ENCODE results near the gene KCNH2. TPM values are rescaled to one million over a fixed set of nuclear protein-coding genes. Genes with fewer than 3 reads are reported as not detected.

Gene KCNH2
- polyA plus RNA-seq, 3 donors, result not detected

- H3K9me3 ChIP-seq (replicated peaks in 1 of 2; ENCODE audit: control insufficient read depth in 1 of 2, insufficient read depth in 1 of 2, low read length in 2 of 2), result no peaks in the 10 kb centered on the region
- H3K4me2 ChIP-seq (replicated peaks; ENCODE audit: extremely low read depth, low read length, poor library complexity, severe bottlenecking), result no peak overlapping the region
- Mint-ChIP-seq H3K36me3 (peaks cover 0 to 7% of the 10 kb centered on the region in 2 donors), H3K27me3 (ENCODE audit: low read depth in 3 of 3) (peaks cover 44 to 83% (median 55%) of the 10 kb centered on the region in 3 donors), H3K9me3 (peaks cover 0 to 13% (median 2%) of the 10 kb centered on the region in 7 donors), H3K27ac (no peak overlapping the region), H3K4me1 (peaks cover 12% of the 10 kb centered on the region), H3K4me3 (peak overlapping the region in 1 of 2 donors; percentile 76)
- no peak overlapping the region for H2AFZ ChIP-seq (ENCODE audit: insufficient read depth, low read depth, low read length, poor library complexity, severe bottlenecking)
- no peaks in the 10 kb centered on the region for H3K4me1 ChIP-seq (ENCODE audit: control insufficient read depth in 1 of 2, insufficient read depth in 2 of 2, low read length in 2 of 2)
- no peak overlapping the region for H3K9ac ChIP-seq (ENCODE audit: insufficient read depth, low read length, poor library complexity, severe bottlenecking)
- no peaks in the 10 kb centered on the region for H3K79me2 ChIP-seq (ENCODE audit: insufficient read depth, low read length)
- no peak for DNase-seq
- H3K36me3 ChIP-seq (replicated peaks in 1 of 2; ENCODE audit: control insufficient read depth in 1 of 2, insufficient read depth in 2 of 2, low read length in 2 of 2), result no peaks in the 10 kb centered on the region
- no peaks in the 10 kb centered on the region for H4K20me1 ChIP-seq (ENCODE audit: insufficient read depth, low read length)
- intact Hi-C loops (cut with micrococcal nuclease), result no loop called here
- H3K27ac ChIP-seq (ENCODE audit: low read depth in 1 of 2, low read length in 2 of 2), result no peak overlapping the region
- peaks cover 2 to 51% of the 10 kb centered on the region in 2 donors for H3K27me3 ChIP-seq (ENCODE audit: control insufficient read depth in 2 of 2, insufficient read depth in 2 of 2, low read length in 2 of 2)
- no peak overlapping the region for H3K4me3 ChIP-seq (replicated peaks in 1 of 3; ENCODE audit: low read depth in 2 of 3, low read length in 3 of 3)
- WGBS (ENCODE audit: insufficient coverage), result 9% methylated on average over 57 of the region's 74 CpGs
- no peak for TF ChIP-seq CTCF (IDR thresholded peaks at IDR 0.05)
Observed at GRCh38 chr7:150958062-150958552, 20.0 kb downstream of the KCNH2 start.

DNA sequence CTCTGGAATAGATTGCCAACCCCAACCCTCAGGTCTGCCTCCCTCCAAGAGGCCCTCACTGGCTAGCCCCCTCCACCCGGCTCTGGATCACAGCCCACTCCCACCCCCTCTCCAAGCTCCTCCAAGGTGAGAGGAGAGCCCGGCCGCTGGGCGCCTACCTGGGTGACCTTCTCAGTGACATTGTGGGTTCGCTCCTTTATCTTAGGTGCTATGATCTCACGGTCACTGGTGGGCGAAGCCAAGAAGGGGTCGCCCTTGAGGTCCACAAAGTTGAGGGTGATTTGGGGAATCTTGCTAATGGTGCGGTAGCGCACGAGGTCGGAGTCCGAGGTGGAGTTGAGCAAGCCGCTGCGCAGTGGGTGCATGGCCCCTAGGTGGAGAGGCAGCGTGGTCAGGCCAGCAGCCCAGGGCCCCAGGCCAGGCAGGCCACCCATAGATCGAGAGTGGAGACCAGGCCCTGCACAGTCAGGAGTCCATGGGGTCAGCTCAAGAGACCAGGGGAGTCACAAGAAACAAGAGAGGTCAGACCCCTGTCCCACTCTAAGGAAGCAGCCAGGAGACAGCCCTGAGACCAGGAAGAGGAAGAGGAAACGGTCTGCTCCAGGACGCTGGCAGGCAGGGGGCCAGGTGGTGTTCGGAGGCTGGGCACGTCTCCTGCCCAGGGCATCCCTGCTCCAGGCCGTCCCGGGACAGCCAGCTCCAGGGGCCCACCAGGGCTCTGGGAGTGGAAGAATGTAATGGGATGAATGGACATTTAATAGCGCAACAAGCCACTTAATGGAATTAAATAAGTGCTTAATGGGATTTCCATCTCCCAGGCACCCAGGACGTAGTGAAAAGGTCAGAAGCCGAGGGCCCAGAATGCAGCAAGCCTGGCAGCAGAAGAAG lies 20.7 kb downstream of the KCNH2 start:
- Histone ChIP-seq H2AFZ (ENCODE audit: insufficient read depth, low read depth, low read length, poor library complexity, severe bottlenecking) (no peak overlapping the region), H3K36me3 (replicated peaks in 1 of 2; ENCODE audit: control insufficient read depth in 1 of 2, insufficient read depth in 2 of 2, low read length in 2 of 2) (no peaks in the 10 kb centered on the region), H3K4me3 (replicated peaks in 1 of 3; ENCODE audit: low read depth in 2 of 3, low read length in 3 of 3) (no peak overlapping the region), H3K4me1 (ENCODE audit: control insufficient read depth in 1 of 2, insufficient read depth in 2 of 2, low read length in 2 of 2) (no peaks in the 10 kb centered on the region), H3K4me2 (replicated peaks; ENCODE audit: extremely low read depth, low read length, poor library complexity, severe bottlenecking) (no peak overlapping the region), H3K27me3 (ENCODE audit: control insufficient read depth in 2 of 2, insufficient read depth in 2 of 2, low read length in 2 of 2) (peaks cover 2 to 51% of the 10 kb centered on the region in 2 donors), H3K9me3 (replicated peaks in 1 of 2; ENCODE audit: control insufficient read depth in 1 of 2, insufficient read depth in 1 of 2, low read length in 2 of 2) (no peaks in the 10 kb centered on the region), H4K20me1 (ENCODE audit: insufficient read depth, low read length) (no peaks in the 10 kb centered on the region), H3K79me2 (ENCODE audit: insufficient read depth, low read length) (no peaks in the 10 kb centered on the region), H3K9ac (ENCODE audit: insufficient read depth, low read length, poor library complexity, severe bottlenecking) (no peak overlapping the region), H3K27ac (ENCODE audit: low read depth in 1 of 2, low read length in 2 of 2) (no peak overlapping the region)
- Mint-ChIP-seq H3K4me3 (peak overlapping the region in 1 of 2 donors; percentile 80), H3K4me1 (peaks cover 6% of the 10 kb centered on the region), H3K9me3 (peaks cover 0 to 13% (median 2%) of the 10 kb centered on the region in 7 donors), H3K27me3 (ENCODE audit: low read depth in 3 of 3) (peaks cover 44 to 76% (median 54%) of the 10 kb centered on the region in 3 donors), H3K27ac (no peak overlapping the region), H3K36me3 (peaks cover 0 to 7% of the 10 kb centered on the region in 2 donors)
- no peak for TF ChIP-seq CTCF (IDR thresholded peaks at IDR 0.05)
- intact Hi-C loops (cut with micrococcal nuclease), result no loop called here
- WGBS (ENCODE audit: insufficient coverage), result 85% methylated on average over 25 of the region's 26 CpGs
- DNase-seq, result no peak
